Suprapubic skin (tissue), 3 donors: Measurements from ENCODE around the gene HLCS.

ENCODE experiments used
- EP300 ChIP-seq: sonication (generic); formaldehyde crosslinking; IDR thresholded peaks from one replicate; pipeline ENCODE4 v1.6.1; 2017; ENCODE audit warnings: antibody characterized with exemption
- POLR2A ChIP-seq, 2 donors: fragments of 450-650 bp; IDR thresholded peaks; one replicate each; pipeline ENCODE4 v1.6.1; 2017; ENCODE audit warnings: antibody characterized with exemption in 2 of 2, mild to moderate bottlenecking in 2 of 2, moderate library complexity in 2 of 2
- TF ChIP-seq, protein P1 (sequence below), 2 donors: fragments of 200-600 bp in 1 of 2; fragments of 450-650 bp in 1 of 2; sonication (generic) in 1 of 2; IDR thresholded peaks; one replicate each; pipeline ENCODE4 v1.5.1; 2016 to 2019; ENCODE audit warnings: antibody characterized with exemption in 2 of 2, mild to moderate bottlenecking in 1 of 2, moderate library complexity in 1 of 2

DNA sequence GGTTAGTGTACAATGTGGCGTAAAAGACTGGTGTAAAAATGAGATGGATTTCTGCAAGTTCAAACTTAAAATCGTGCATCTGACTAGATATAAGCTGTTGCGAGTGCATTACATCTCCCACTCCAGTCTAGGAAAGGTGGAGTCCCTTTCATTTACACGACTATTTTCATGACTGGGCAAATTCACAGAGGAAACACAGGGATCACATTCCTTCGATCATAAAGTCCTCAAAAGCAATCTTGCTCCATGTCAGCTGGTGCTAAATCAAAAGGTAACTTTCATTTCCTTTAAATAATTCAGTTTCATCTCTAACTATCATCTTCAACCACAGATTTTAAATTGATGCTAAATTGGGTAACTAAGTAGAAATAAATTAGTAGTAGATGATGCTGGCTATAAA, 100.0 kb downstream of the HLCS start:
- TF ChIP-seq, protein P1, sequence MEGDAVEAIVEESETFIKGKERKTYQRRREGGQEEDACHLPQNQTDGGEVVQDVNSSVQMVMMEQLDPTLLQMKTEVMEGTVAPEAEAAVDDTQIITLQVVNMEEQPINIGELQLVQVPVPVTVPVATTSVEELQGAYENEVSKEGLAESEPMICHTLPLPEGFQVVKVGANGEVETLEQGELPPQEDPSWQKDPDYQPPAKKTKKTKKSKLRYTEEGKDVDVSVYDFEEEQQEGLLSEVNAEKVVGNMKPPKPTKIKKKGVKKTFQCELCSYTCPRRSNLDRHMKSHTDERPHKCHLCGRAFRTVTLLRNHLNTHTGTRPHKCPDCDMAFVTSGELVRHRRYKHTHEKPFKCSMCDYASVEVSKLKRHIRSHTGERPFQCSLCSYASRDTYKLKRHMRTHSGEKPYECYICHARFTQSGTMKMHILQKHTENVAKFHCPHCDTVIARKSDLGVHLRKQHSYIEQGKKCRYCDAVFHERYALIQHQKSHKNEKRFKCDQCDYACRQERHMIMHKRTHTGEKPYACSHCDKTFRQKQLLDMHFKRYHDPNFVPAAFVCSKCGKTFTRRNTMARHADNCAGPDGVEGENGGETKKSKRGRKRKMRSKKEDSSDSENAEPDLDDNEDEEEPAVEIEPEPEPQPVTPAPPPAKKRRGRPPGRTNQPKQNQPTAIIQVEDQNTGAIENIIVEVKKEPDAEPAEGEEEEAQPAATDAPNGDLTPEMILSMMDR (IDR thresholded peaks at IDR 0.05): no peak
- TF ChIP-seq POLR2A (IDR thresholded peaks at IDR 0.05) (no peak), EP300 (no peak)
